Measurements from ENCODE around the gene CHST3. TPM values are rescaled to one million over a fixed set of nuclear protein-coding genes. Genes with fewer than 3 reads are reported as not detected.

The CHST3 gene
- total RNA-seq, 2 experiments from 2014 or later = not detected

- Mint-ChIP-seq H3K4me1 (ENCODE audit: low read depth) (no peaks in the 10 kb centered on the region), H3K9me3 (ENCODE audit: insufficient read depth) (no peaks in the 10 kb centered on the region), H3K36me3 (ENCODE audit: low read depth) (no peaks in the 10 kb centered on the region), H3K27ac (no peak overlapping the region), H3K27me3 (ENCODE audit: low read depth) (no peaks in the 10 kb centered on the region), H3K4me3 (no peak overlapping the region)
- ChIA-PET POLR2A (no interaction called here), CTCF (no interaction called here)
- DNase-seq (no peak), ATAC-seq (no peak)
Measured at GRCh38 chr10:72011468-72011867, 47.3 kb downstream of the CHST3 start.

GRCh38 chr10:72011976-72012512 lies 47.8 kb downstream of the CHST3 start:
- H3K4me3 Mint-ChIP-seq = no peak overlapping the region
- CTCF ChIA-PET = no interaction called here

GRCh38 chr10:72012796-72013195 lies 48.6 kb downstream of the CHST3 start:
- ChIA-PET POLR2A (no interaction called here), CTCF (no interaction called here)
- H3K4me1 Mint-ChIP-seq (ENCODE audit: low read depth) = no peaks in the 10 kb centered on the region
- no peak overlapping the region for H3K27ac Mint-ChIP-seq
- no peaks in the 10 kb centered on the region for H3K27me3 Mint-ChIP-seq (ENCODE audit: low read depth)
- H3K4me3 Mint-ChIP-seq = no peak overlapping the region
- ATAC-seq = no peak
- no peak for DNase-seq
- H3K36me3 Mint-ChIP-seq (ENCODE audit: low read depth) = no peaks in the 10 kb centered on the region
- no peaks in the 10 kb centered on the region for H3K9me3 Mint-ChIP-seq (ENCODE audit: insufficient read depth)

More at GRCh38 chr10:72011976-72012512, 47.8 kb downstream of the CHST3 start:
- POLR2A ChIA-PET = no interaction called here
- H3K27me3 Mint-ChIP-seq (ENCODE audit: low read depth) = no peaks in the 10 kb centered on the region
- DNase-seq (no peak), ATAC-seq (no peak)
- H3K27ac Mint-ChIP-seq = no peak overlapping the region
- H3K4me1 Mint-ChIP-seq (ENCODE audit: low read depth) = no peaks in the 10 kb centered on the region
- no peaks in the 10 kb centered on the region for H3K9me3 Mint-ChIP-seq (ENCODE audit: insufficient read depth)
- no peaks in the 10 kb centered on the region for H3K36me3 Mint-ChIP-seq (ENCODE audit: low read depth)

- Mint-ChIP-seq H3K4me1 (ENCODE audit: low read depth) (no peaks in the 10 kb centered on the region), H3K27me3 (ENCODE audit: low read depth) (peaks cover 2% of the 10 kb centered on the region), H3K9me3 (ENCODE audit: insufficient read depth) (no peaks in the 10 kb centered on the region), H3K36me3 (ENCODE audit: low read depth) (no peaks in the 10 kb centered on the region), H3K4me3 (no peak overlapping the region), H3K27ac (no peak overlapping the region)
- ChIA-PET POLR2A (no interaction called here), CTCF (interaction anchor here (2.0 kb wide), 1 partner anchor 35 kb away, joined by 6 read pairs; no protein-coding TSS in a partner anchor)
- ATAC-seq = no peak
- DNase-seq = no peak
Measured at GRCh38 chr10:72013202-72013945, 49.2 kb downstream of the CHST3 start.

- ChIA-PET CTCF (interaction anchor here (2.0 kb wide), 1 partner anchor 34 kb away, joined by 6 read pairs; no protein-coding TSS in a partner anchor), POLR2A (no interaction called here)
- Mint-ChIP-seq H3K4me1 (ENCODE audit: low read depth) (no peaks in the 10 kb centered on the region), H3K4me3 (no peak overlapping the region), H3K9me3 (ENCODE audit: insufficient read depth) (no peaks in the 10 kb centered on the region), H3K27ac (no peak overlapping the region), H3K36me3 (ENCODE audit: low read depth) (no peaks in the 10 kb centered on the region), H3K27me3 (ENCODE audit: low read depth) (peaks cover 4% of the 10 kb centered on the region)
- ATAC-seq (no peak), DNase-seq (no peak)
Measured at GRCh38 chr10:72014197-72014596, 50.0 kb downstream of the CHST3 start.

- Mint-ChIP-seq H3K27me3 (ENCODE audit: low read depth) (peaks cover 4% of the 10 kb centered on the region), H3K36me3 (ENCODE audit: low read depth) (no peaks in the 10 kb centered on the region), H3K27ac (no peak overlapping the region), H3K4me1 (ENCODE audit: low read depth) (no peaks in the 10 kb centered on the region), H3K9me3 (ENCODE audit: insufficient read depth) (no peaks in the 10 kb centered on the region), H3K4me3 (no peak overlapping the region)
- ATAC-seq (no peak), DNase-seq (no peak)
- ChIA-PET CTCF (interaction anchor here (2.0 kb wide), 1 partner anchor 34 kb away, joined by 6 read pairs; no protein-coding TSS in a partner anchor), POLR2A (no interaction called here)
Measured at GRCh38 chr10:72014785-72015480, 50.7 kb downstream of the CHST3 start.

GRCh38 chr10:72015841-72016240 lies 51.6 kb downstream of the CHST3 start:
- peaks cover 4% of the 10 kb centered on the region for H3K27me3 Mint-ChIP-seq (ENCODE audit: low read depth)
- ATAC-seq = no peak
- H3K4me1 Mint-ChIP-seq (ENCODE audit: low read depth) = peaks cover 2% of the 10 kb centered on the region
- H3K4me3 Mint-ChIP-seq = no peak overlapping the region
- H3K36me3 Mint-ChIP-seq (ENCODE audit: low read depth) = no peaks in the 10 kb centered on the region
- no peaks in the 10 kb centered on the region for H3K9me3 Mint-ChIP-seq (ENCODE audit: insufficient read depth)
- H3K27ac Mint-ChIP-seq = no peak overlapping the region
- CTCF ChIA-PET = no interaction called here
- no peak for DNase-seq
- POLR2A ChIA-PET = no interaction called here

GRCh38 chr10:72016608-72017300 lies 52.6 kb downstream of the CHST3 start:
- no peak for DNase-seq
- Mint-ChIP-seq H3K4me1 (ENCODE audit: low read depth) (peaks cover 10% of the 10 kb centered on the region), H3K27me3 (ENCODE audit: low read depth) (peaks cover 6% of the 10 kb centered on the region), H3K4me3 (no peak overlapping the region), H3K9me3 (ENCODE audit: insufficient read depth) (no peaks in the 10 kb centered on the region), H3K27ac (no peak overlapping the region), H3K36me3 (ENCODE audit: low read depth) (no peaks in the 10 kb centered on the region)
- CTCF ChIA-PET = no interaction called here
- ATAC-seq = no peak
- POLR2A ChIA-PET = no interaction called here

GRCh38 chr10:72019085-72019876 lies 55.1 kb downstream of the CHST3 start:
- no peak for DNase-seq
- Mint-ChIP-seq H3K4me1 (ENCODE audit: low read depth) (peaks cover 10% of the 10 kb centered on the region), H3K36me3 (ENCODE audit: low read depth) (no peaks in the 10 kb centered on the region), H3K27me3 (ENCODE audit: low read depth) (peaks cover 6% of the 10 kb centered on the region), H3K27ac (no peak overlapping the region), H3K4me3 (no peak overlapping the region), H3K9me3 (ENCODE audit: insufficient read depth) (no peaks in the 10 kb centered on the region)
- CTCF ChIA-PET = interaction anchor here (1.8 kb wide), 1 partner anchor 29 kb away, joined by 5 read pairs; no protein-coding TSS in a partner anchor
- POLR2A ChIA-PET = no interaction called here
- no peak for ATAC-seq

- Mint-ChIP-seq H3K4me3 (no peak overlapping the region), H3K27ac (no peak overlapping the region), H3K27me3 (ENCODE audit: low read depth) (peaks cover 6% of the 10 kb centered on the region), H3K36me3 (ENCODE audit: low read depth) (no peaks in the 10 kb centered on the region), H3K9me3 (ENCODE audit: insufficient read depth) (no peaks in the 10 kb centered on the region), H3K4me1 (ENCODE audit: low read depth) (peaks cover 10% of the 10 kb centered on the region)
- POLR2A ChIA-PET = no interaction called here
- CTCF ChIA-PET = no interaction called here
- DNase-seq (no peak), ATAC-seq (no peak)
Measured at GRCh38 chr10:72020914-72021809, 57.0 kb downstream of the CHST3 start.

GRCh38 chr10:72022228-72022627 lies 58.0 kb downstream of the CHST3 start:
- ChIA-PET POLR2A (no interaction called here), CTCF (no interaction called here)
- H3K27ac Mint-ChIP-seq = no peak overlapping the region

More at GRCh38 chr10:72022228-72022627, 58.0 kb downstream of the CHST3 start:
- DNase-seq = no peak
- Mint-ChIP-seq H3K4me1 (ENCODE audit: low read depth) (peaks cover 10% of the 10 kb centered on the region), H3K9me3 (ENCODE audit: insufficient read depth) (no peaks in the 10 kb centered on the region), H3K27me3 (ENCODE audit: low read depth) (peaks cover 6% of the 10 kb centered on the region), H3K36me3 (ENCODE audit: low read depth) (no peaks in the 10 kb centered on the region), H3K4me3 (no peak overlapping the region)
- ATAC-seq = no peak

Measured in activated CD8-positive, alpha-beta T cell treated with anti-CD3 and anti-CD28 coated beads, Interleukin-2, amount 10 ng/mL, durations not matched to agents 7 days and 5 days (primary cell).